IMR-90 (cell line): ENCODE measurements around the gene HRH3. TPM values are rescaled to one million over a fixed set of nuclear protein-coding genes. Genes with fewer than 3 reads are reported as not detected.

ENCODE experiments used
- ATAC-seq: fragments of 200-7000 bp; cut with Tn5 transposase; 2 replicates; pipeline ENCODE4 v1.9.1; 2020; ENCODE audit warnings: low read depth, mild to moderate bottlenecking, moderate library complexity
- BruUV-seq: library from RNA; stranded (reverse); fragments of 400-500 nt; replicated peaks from 2 replicates; lab custom pipeline; 2021; lab: Mats Ljungman, UMichigan
- CTCF ChIA-PET: fragments of 300-600 bp; formaldehyde crosslinking; extraction: SDS; loops from one replicate; lab custom pipeline; 2021; ENCODE audit warnings: antibody characterized with exemption; lab: Yijun Ruan, JAX
- POLR2A ChIA-PET: fragments of 300-600 bp; sonication (Branson Sonifier 250); formaldehyde crosslinking; loops from one replicate; lab custom pipeline; 2022; ENCODE audit warnings: antibody characterized with exemption; ENCODE audit not compliant: unreplicated experiment; lab: Charles Lee
- DNase-seq: peaks from one replicate; pipeline ENCODE4 v3.0.0; 2013
- H2AFZ ChIP-seq: replicated peaks from 2 replicates; pipeline ENCODE3; 2013; ENCODE audit warnings: low read length, mild to moderate bottlenecking; ENCODE audit not compliant: poor library complexity
- H2AK5ac ChIP-seq: 2 replicates; pipeline ENCODE4 v1.6.1; 2013; ENCODE audit warnings: low read depth, low read length, inconsistent platforms
- H2AK9ac ChIP-seq: replicated peaks from 2 replicates; pipeline ENCODE3; 2013; ENCODE audit warnings: mild to moderate bottlenecking, low read depth, low read length, moderate library complexity; ENCODE audit not compliant: poor library complexity
- H2BK120ac ChIP-seq: 2 replicates; pipeline ENCODE4 v1.6.1; 2013; ENCODE audit warnings: low read depth, low read length, inconsistent platforms
- H2BK15ac ChIP-seq: 3 replicates; pipeline ENCODE4 v1.6.1; 2013; ENCODE audit warnings: low read depth, low read length, inconsistent platforms
- H2BK20ac ChIP-seq: 2 replicates; pipeline ENCODE4 v1.6.1; 2013; ENCODE audit warnings: low read depth, mild to moderate bottlenecking, inconsistent platforms, low read length, moderate library complexity
- H2BK5ac ChIP-seq: 2 replicates; pipeline ENCODE4 v1.6.1; 2013; ENCODE audit warnings: mild to moderate bottlenecking, low read depth, low read length, inconsistent platforms; ENCODE audit not compliant: poor library complexity, severe bottlenecking
- H3K14ac ChIP-seq: replicated peaks from 2 replicates; pipeline ENCODE4 v1.6.1; 2013; ENCODE audit warnings: low read depth, low read length, inconsistent platforms
- H3K18ac ChIP-seq: 2 replicates; pipeline ENCODE4 v1.6.1; 2013; ENCODE audit warnings: low read depth, low read length, control low read depth
- H3K23ac ChIP-seq: 2 replicates; pipeline ENCODE4 v1.6.1; 2013; ENCODE audit warnings: low read depth, low read length, inconsistent platforms
- H3K27ac ChIP-seq: 2 replicates; pipeline ENCODE4 v1.5.1; 2013; ENCODE audit warnings: mild to moderate bottlenecking, control low read depth, low read length; ENCODE audit not compliant: insufficient read depth
- H3K27me3 ChIP-seq: 2 replicates; pipeline ENCODE4 v1.6.1; 2013; ENCODE audit warnings: low read length; ENCODE audit not compliant: control insufficient read depth, insufficient read depth
- H3K36me3 ChIP-seq: 2 replicates; pipeline ENCODE4 v1.6.1; 2013; ENCODE audit warnings: low read length, mixed read lengths; ENCODE audit not compliant: control insufficient read depth, insufficient read depth
- H3K4ac ChIP-seq: 2 replicates; pipeline ENCODE4 v1.6.1; 2013; ENCODE audit warnings: low read depth, low read length, inconsistent platforms
- H3K4me1 ChIP-seq: 2 replicates; pipeline ENCODE4 v1.6.1; 2013; ENCODE audit warnings: low read length, mixed read lengths; ENCODE audit not compliant: control insufficient read depth, insufficient read depth
- H3K4me2 ChIP-seq: 2 replicates; pipeline ENCODE4 v1.6.1; 2013; ENCODE audit warnings: low read depth, mild to moderate bottlenecking, control low read depth, low read length, moderate library complexity
- H3K4me3 ChIP-seq: 2 replicates; pipeline ENCODE4 v1.5.1; 2013; ENCODE audit warnings: low read depth, mild to moderate bottlenecking, control low read depth, low read length, moderate library complexity; ENCODE audit not compliant: insufficient read depth
- H3K56ac ChIP-seq: 2 replicates; pipeline ENCODE4 v1.6.1; 2013; ENCODE audit warnings: low read length, inconsistent platforms; ENCODE audit not compliant: insufficient read depth; ENCODE audit errors: extremely low read depth
- H3K79me1 ChIP-seq, 2 experiments: 2 replicates each; pipeline ENCODE4 v1.6.1; 2013; ENCODE audit warnings: low read length in 2 of 2, inconsistent platforms in 1 of 2, low read depth in 1 of 2
- H3K9ac ChIP-seq: 2 replicates; pipeline ENCODE4 v1.6.1; 2013; ENCODE audit warnings: low read depth, low read length, control low read depth
- H3K9me1 ChIP-seq: 2 replicates; pipeline ENCODE4 v1.6.1; 2013; ENCODE audit warnings: low read length, inconsistent platforms; ENCODE audit not compliant: insufficient read depth
- H3K9me3 ChIP-seq: 2 replicates; pipeline ENCODE4 v1.6.1; 2013; ENCODE audit warnings: low read length; ENCODE audit not compliant: control insufficient read depth, insufficient read depth
- H4K20me1 ChIP-seq: 2 replicates; pipeline ENCODE4 v1.6.1; 2013; ENCODE audit warnings: low read length, inconsistent platforms; ENCODE audit not compliant: insufficient read depth
- H4K5ac ChIP-seq: 2 replicates; pipeline ENCODE4 v1.6.1; 2013; ENCODE audit warnings: mild to moderate bottlenecking, low read depth, low read length, control low read depth
- H4K8ac ChIP-seq, 2 experiments: 2 replicates each; pipeline ENCODE4 v1.6.1; 2013; ENCODE audit warnings: low read depth in 2 of 2, low read length in 2 of 2, control low read depth in 1 of 2, inconsistent platforms in 1 of 2
- H4K91ac ChIP-seq: 2 replicates; pipeline ENCODE4 v1.6.1; 2013; ENCODE audit warnings: low read depth, low read length, inconsistent platforms; ENCODE audit not compliant: insufficient read depth
- ELK1 ChIP-seq: fragments of 150-350 bp; IDR thresholded peaks from 2 replicates; pipeline ENCODE4 v1.6.1; 2016; ENCODE audit warnings: low read depth, mild to moderate bottlenecking, low read length, moderate library complexity, borderline replicate concordance
- FOS ChIP-seq: fragments of 150-350 bp; IDR thresholded peaks from 2 replicates; pipeline ENCODE4 v1.6.1; 2016; ENCODE audit warnings: low read depth, low read length
- MAFK ChIP-seq: IDR thresholded peaks from 2 replicates; pipeline ENCODE4 v1.6.1; 2012; ENCODE audit warnings: low read depth, low read length, improper control_type of control experiment
- MAZ ChIP-seq: IDR thresholded peaks from 2 replicates; pipeline ENCODE4 v1.6.1; 2012; ENCODE audit warnings: low read depth, mild to moderate bottlenecking, low read length, improper control_type of control experiment, moderate library complexity, borderline replicate concordance
- MXI1 ChIP-seq: IDR thresholded peaks from 2 replicates; pipeline ENCODE4 v1.6.1; 2012; ENCODE audit warnings: low read depth, mild to moderate bottlenecking, low read length, moderate library complexity, borderline replicate concordance
- NFE2L2 ChIP-seq: fragments of 150-350 bp; IDR thresholded peaks from 2 replicates; pipeline ENCODE4 v1.6.1; 2016; ENCODE audit warnings: low read depth, mild to moderate bottlenecking, low read length
- RAD21 ChIP-seq: IDR thresholded peaks from 2 replicates; pipeline ENCODE4 v1.6.1; 2012; ENCODE audit warnings: low read length, improper control_type of control experiment
- RFX5 ChIP-seq: IDR thresholded peaks from 2 replicates; pipeline ENCODE4 v1.8.0; 2012; ENCODE audit warnings: low read depth, mild to moderate bottlenecking, low read length, moderate library complexity
- WGBS, 2 experiments: methylation state at CpG; one replicate each; pipeline versions ENCODE4 v1.1.5 to v1.1.7; 2013; ENCODE audit warnings: missing lambda C conversion rate in 2 of 2; ENCODE audit not compliant: insufficient read length in 1 of 2; ENCODE audit errors: extremely low coverage in 2 of 2; 5-methylcytosine and 5-hydroxymethylcytosine counted together
- dilution Hi-C: fragments of 300-500 bp; cut with HindIII; formaldehyde crosslinking; loops from one replicate; pipeline ENCODE4 v1.14.3; 2018; ENCODE audit warnings: low sequenced_read_pairs; ENCODE audit not compliant: unreplicated experiment
- in situ Hi-C: fragments of 300-500 bp; cut with MboI; formaldehyde crosslinking; loops from 3 replicates; pipeline ENCODE4 v1.14.3; 2019; ENCODE audit warnings: low sequenced_read_pairs, inconsistent platforms, mixed read lengths
- intact Hi-C: fragments of 100-400 bp; cut with micrococcal nuclease; formaldehyde crosslinking; loops from 2 replicates; pipeline ENCODE4 v1.10.0; 2022
- polyA plus RNA-seq, 3 experiments: library from polyadenylated mRNA; depleted of rRNA; stranded (reverse); fragments of >200 nt; gene quantifications; 2 replicates each; pipeline ENCODE4 v1.2.3, GENCODE V29; 2012; ENCODE audit warnings: low replicate concordance in 1 of 3
- total RNA-seq: library from RNA; depleted of rRNA; stranded (reverse); fragments of >200 nt; gene quantifications from 2 replicates; pipeline ENCODE4 v1.2.3, GENCODE V29; 2012

HRH3 gene
- total and polyA plus RNA-seq, 2 of the 4 experiments (the other 2 are of a cell fraction), result not detected

- intact Hi-C loops, result no loop called here
- Histone ChIP-seq H3K9ac (no peak overlapping the region), H3K27me3 (no peaks in the 10 kb centered on the region), H2BK20ac (no peak overlapping the region), H2AK9ac (no peak overlapping the region), H4K91ac (no peak overlapping the region), H2BK15ac (no peak overlapping the region), H4K20me1 (peaks cover 25% of the 10 kb centered on the region), H3K23ac (no peak overlapping the region), H2AFZ (no peak overlapping the region), H3K14ac (no peak overlapping the region), H3K27ac (no peak overlapping the region), H2AK5ac (no peak overlapping the region), H3K9me3 (peaks cover 2% of the 10 kb centered on the region), H3K9me1 (peaks cover 7% of the 10 kb centered on the region; the same call in 1 of the 2 replicates), H3K36me3 (peaks cover 53% of the 10 kb centered on the region), H3K4me1 (peaks cover 6% of the 10 kb centered on the region; the same call in 1 of the 2 replicates), H2BK120ac (no peak overlapping the region), H3K4me3 (no peak overlapping the region), H2BK5ac (no peak overlapping the region), H3K4ac (no peak overlapping the region), H3K56ac (no peak overlapping the region), H3K4me2 (no peak overlapping the region), H3K18ac (no peak overlapping the region), H3K79me1 (peaks cover 28 to 39% of the 10 kb centered on the region in 2 experiments), H4K5ac (no peak overlapping the region), H4K8ac (no peak overlapping the region)
- POLR2A ChIA-PET, result no interaction called here
- dilution Hi-C loops, result no loop called here
- in situ Hi-C loops, result no loop called here
- 94% methylated on average over 6 of the region's 14 CpGs; no CpG with 5 or more reads in 1 of the 2 experiments for WGBS, 2 experiments
- TF ChIP-seq FOS (no peak), RAD21 (no peak), ELK1 (no peak), MAFK (no peak), MAZ (no peak), MXI1 (no peak), NFE2L2 (no peak), RFX5 (no peak)
- no peak for DNase-seq
- CTCF ChIA-PET, result no interaction called here
- no peak for ATAC-seq
- no TSS peak for BruUV-seq
Measured at GRCh38 chr20:62263396-62263795, 43.3 kb upstream of the HRH3 start.
